Esophagus squamous epithelium (tissue), 5 donors: ENCODE measurements around the gene IRF4. TPM values are rescaled to one million over a fixed set of nuclear protein-coding genes. Genes with fewer than 3 reads are reported as not detected.

Source experiments
- DNase-seq: peaks from one replicate; lab custom pipeline; 2025; lab: John Stamatoyannopoulos, UW
- H3K27ac ChIP-seq, 4 donors: fragments of 200-600 bp; sonication (generic); one replicate each; pipeline ENCODE4 v1.5.1; 2016 to 2019; ENCODE audit warnings: mild to moderate bottlenecking in 1 of 4
- H3K27me3 ChIP-seq, 4 donors: fragments of 200-600 bp; sonication (generic); 1 replicate in 3 of 4; 2 replicates in 1 of 4; pipeline versions ENCODE4 v1.5.1 to v1.6.0; 2017 to 2021; ENCODE audit warnings: antibody characterized with exemption in 1 of 4
- H3K36me3 ChIP-seq, 3 donors: fragments of 200-600 bp; sonication (generic); one replicate each; pipeline ENCODE4 v1.5.1; 2016 to 2019
- H3K4me1 ChIP-seq, 3 donors: fragments of 200-600 bp; sonication (generic); one replicate each; pipeline ENCODE4 v1.5.1; 2017 to 2019
- H3K4me3 ChIP-seq, 4 donors: fragments of 200-600 bp; sonication (generic); 1 replicate in 3 of 4; 2 replicates in 1 of 4; pipeline ENCODE4 v1.5.1; 2016 to 2019; ENCODE audit warnings: mild to moderate bottlenecking in 2 of 4, moderate library complexity in 1 of 4
- H3K9me3 ChIP-seq, 3 donors: fragments of 200-600 bp; sonication (generic); one replicate each; pipeline ENCODE4 v1.5.1; 2016 to 2019
- CTCF ChIP-seq, 6 experiments: fragments of 450-650 bp in 4 of 6; fragments of 200-600 bp in 2 of 6; sonication (generic) in 2 of 6; IDR thresholded peaks; one replicate each; pipeline ENCODE4 v1.5.1; 2016 to 2019; ENCODE audit warnings: antibody characterized with exemption in 6 of 6, mild to moderate bottlenecking in 4 of 6, moderate library complexity in 4 of 6
- POLR2A ChIP-seq, 4 donors: fragments of 450-650 bp; IDR thresholded peaks; one replicate each; pipeline ENCODE4 v1.6.1; 2017; ENCODE audit warnings: antibody characterized with exemption in 4 of 4, mild to moderate bottlenecking in 4 of 4, moderate library complexity in 3 of 4
- WGBS, 2 donors: methylation state at CpG; one replicate each; pipeline ENCODE4 v1.1.5; 2018; 5-methylcytosine and 5-hydroxymethylcytosine counted together
- intact Hi-C: fragments of 100-400 bp; cut with DNase I; formaldehyde crosslinking; loops from one replicate; pipeline ENCODE4 v1.15.0; 2022
- total RNA-seq, 4 donors: library from RNA; depleted of rRNA; stranded (reverse); fragments of >200 nt; gene quantifications; one replicate each; pipeline ENCODE4 v1.1.0, GENCODE V29; 2016
- donor health status: DM: yes; HTN: yes; CAD: no.

The IRF4 gene
- total RNA-seq, 4 donors from 2014 or later = 0.40 to 1.9 (median 1.2) TPM

- 72 to 84% methylated on average over 13 to 16 of the region's 25 CpGs for WGBS, 2 donors
- intact Hi-C loops = no loop called here
- H3K4me1 ChIP-seq = no peaks in the 10 kb centered on the region
- H3K4me3 ChIP-seq = no peak overlapping the region
- no peaks in the 10 kb centered on the region for H3K36me3 ChIP-seq
- peaks cover 0 to 10% (median 0%) of the 10 kb centered on the region in 4 donors for H3K27me3 ChIP-seq
- no peak overlapping the region for H3K27ac ChIP-seq
- H3K9me3 ChIP-seq = no peaks in the 10 kb centered on the region
- DNase-seq = no peak
- TF ChIP-seq CTCF (IDR thresholded peaks at IDR 0.05) (no peak), POLR2A (IDR thresholded peaks at IDR 0.05) (no peak)
Observed at GRCh38 chr6:436308-437036, 44.9 kb downstream of the IRF4 start.

DNA sequence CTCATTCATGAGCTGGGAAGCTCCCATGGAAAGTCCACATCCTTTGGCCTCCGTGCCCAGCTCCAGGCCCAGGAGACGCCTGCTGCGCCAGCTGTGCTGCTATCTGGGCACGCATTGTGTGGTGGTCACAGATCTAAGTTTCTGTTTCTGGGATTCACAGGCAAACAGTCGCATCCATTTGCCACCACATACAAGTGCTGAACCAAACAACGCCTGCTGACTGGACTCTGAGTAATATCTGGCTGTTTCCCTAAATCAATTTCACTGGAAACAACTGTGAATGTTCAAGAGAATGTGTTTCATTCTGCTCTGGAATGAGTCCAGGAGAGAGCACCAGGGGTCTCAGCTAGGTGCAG lies 45.5 kb downstream of the IRF4 start:
- H3K9me3 ChIP-seq = no peaks in the 10 kb centered on the region
- TF ChIP-seq POLR2A (IDR thresholded peaks at IDR 0.05) (no peak), CTCF (IDR thresholded peaks at IDR 0.05) (no peak)
- 90% methylated on average over 2 to 6 of the region's 6 CpGs for WGBS, 2 donors
- no peaks in the 10 kb centered on the region for H3K36me3 ChIP-seq
- H3K27me3 ChIP-seq = peaks cover 0 to 13% (median 0%) of the 10 kb centered on the region in 4 donors
- DNase-seq = no peak
- no peak overlapping the region for H3K4me3 ChIP-seq
- intact Hi-C loops = no loop called here
- H3K27ac ChIP-seq = no peak overlapping the region
- no peaks in the 10 kb centered on the region for H3K4me1 ChIP-seq

- 75 to 78% methylated on average over 11 to 12 of the region's 12 CpGs for WGBS, 2 donors
- Histone ChIP-seq H3K9me3 (no peaks in the 10 kb centered on the region), H3K36me3 (no peaks in the 10 kb centered on the region), H3K27me3 (peaks cover 0 to 19% (median 0%) of the 10 kb centered on the region in 4 donors), H3K4me1 (no peaks in the 10 kb centered on the region), H3K4me3 (no peak overlapping the region), H3K27ac (no peak overlapping the region)
- intact Hi-C loops = no loop called here
- TF ChIP-seq POLR2A (IDR thresholded peaks at IDR 0.05) (no peak), CTCF (IDR thresholded peaks at IDR 0.05) (no peak)
- no peak for DNase-seq
Observed at GRCh38 chr6:438634-439170, 47.1 kb downstream of the IRF4 start.

GRCh38 chr6:439641-440167 lies 48.2 kb downstream of the IRF4 start:
- TF ChIP-seq CTCF (IDR thresholded peaks at IDR 0.05) (no peak), POLR2A (IDR thresholded peaks at IDR 0.05) (no peak)
- Histone ChIP-seq H3K27ac (no peak overlapping the region), H3K27me3 (peaks cover 0 to 25% (median 0%) of the 10 kb centered on the region in 4 donors), H3K36me3 (no peaks in the 10 kb centered on the region), H3K4me3 (no peak overlapping the region), H3K4me1 (no peaks in the 10 kb centered on the region), H3K9me3 (no peaks in the 10 kb centered on the region)
- intact Hi-C loops = no loop called here
- 74 to 81% methylated on average over 8 to 9 of the region's 9 CpGs for WGBS, 2 donors
- no peak for DNase-seq
